Ecto neural progenitor cell (in vitro differentiated cells): ENCODE measurements around the gene DLK1.

Experiments used
- DNase-seq: peaks from one replicate; pipeline ENCODE4 v3.0.0-alpha.2; 2018; ENCODE audit warnings: low spot score

The DLK1 gene

DNA sequence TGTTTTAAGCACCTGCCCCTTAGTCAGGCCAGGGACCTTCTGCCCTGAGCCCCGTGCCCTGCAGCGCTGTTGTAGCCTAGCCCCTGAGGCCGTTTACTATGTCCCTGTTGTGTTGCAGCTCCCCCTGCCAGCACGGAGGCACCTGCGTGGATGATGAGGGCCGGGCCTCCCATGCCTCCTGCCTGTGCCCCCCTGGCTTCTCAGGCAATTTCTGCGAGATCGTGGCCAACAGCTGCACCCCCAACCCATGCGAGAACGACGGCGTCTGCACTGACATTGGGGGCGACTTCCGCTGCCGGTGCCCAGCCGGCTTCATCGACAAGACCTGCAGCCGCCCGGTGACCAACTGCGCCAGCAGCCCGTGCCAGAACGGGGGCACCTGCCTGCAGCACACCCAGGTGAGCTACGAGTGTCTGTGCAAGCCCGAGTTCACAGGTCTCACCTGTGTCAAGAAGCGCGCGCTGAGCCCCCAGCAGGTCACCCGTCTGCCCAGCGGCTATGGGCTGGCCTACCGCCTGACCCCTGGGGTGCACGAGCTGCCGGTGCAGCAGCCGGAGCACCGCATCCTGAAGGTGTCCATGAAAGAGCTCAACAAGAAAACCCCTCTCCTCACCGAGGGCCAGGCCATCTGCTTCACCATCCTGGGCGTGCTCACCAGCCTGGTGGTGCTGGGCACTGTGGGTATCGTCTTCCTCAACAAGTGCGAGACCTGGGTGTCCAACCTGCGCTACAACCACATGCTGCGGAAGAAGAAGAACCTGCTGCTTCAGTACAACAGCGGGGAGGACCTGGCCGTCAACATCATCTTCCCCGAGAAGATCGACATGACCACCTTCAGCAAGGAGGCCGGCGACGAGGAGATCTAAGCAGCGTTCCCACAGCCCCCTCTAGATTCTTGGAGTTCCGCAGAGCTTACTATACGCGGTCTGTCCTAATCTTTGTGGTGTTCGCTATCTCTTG lies 7.6 kb downstream of the DLK1 start:
- peak; percentile 42 for DNase-seq

DNA sequence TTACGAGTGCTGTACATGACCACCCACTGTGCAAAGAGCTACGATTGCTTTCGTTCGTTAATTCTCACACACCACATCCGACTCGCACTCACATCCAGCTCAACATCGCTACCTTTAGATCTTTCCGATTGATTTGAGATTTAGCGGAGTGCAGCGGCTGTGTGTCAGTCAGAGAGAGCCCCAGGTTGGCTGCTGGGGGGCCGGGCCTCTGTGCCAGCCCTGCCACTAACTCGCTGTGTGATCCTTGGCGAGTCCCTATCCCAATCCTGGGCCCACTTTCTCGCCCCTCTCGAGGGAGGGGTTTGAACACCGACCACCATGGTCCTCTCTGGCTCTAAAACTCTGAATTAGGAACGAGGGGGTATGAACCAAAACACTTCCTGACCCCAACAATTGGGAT lies 8.6 kb downstream of the DLK1 start:
- peak; percentile 37 for DNase-seq

DNA sequence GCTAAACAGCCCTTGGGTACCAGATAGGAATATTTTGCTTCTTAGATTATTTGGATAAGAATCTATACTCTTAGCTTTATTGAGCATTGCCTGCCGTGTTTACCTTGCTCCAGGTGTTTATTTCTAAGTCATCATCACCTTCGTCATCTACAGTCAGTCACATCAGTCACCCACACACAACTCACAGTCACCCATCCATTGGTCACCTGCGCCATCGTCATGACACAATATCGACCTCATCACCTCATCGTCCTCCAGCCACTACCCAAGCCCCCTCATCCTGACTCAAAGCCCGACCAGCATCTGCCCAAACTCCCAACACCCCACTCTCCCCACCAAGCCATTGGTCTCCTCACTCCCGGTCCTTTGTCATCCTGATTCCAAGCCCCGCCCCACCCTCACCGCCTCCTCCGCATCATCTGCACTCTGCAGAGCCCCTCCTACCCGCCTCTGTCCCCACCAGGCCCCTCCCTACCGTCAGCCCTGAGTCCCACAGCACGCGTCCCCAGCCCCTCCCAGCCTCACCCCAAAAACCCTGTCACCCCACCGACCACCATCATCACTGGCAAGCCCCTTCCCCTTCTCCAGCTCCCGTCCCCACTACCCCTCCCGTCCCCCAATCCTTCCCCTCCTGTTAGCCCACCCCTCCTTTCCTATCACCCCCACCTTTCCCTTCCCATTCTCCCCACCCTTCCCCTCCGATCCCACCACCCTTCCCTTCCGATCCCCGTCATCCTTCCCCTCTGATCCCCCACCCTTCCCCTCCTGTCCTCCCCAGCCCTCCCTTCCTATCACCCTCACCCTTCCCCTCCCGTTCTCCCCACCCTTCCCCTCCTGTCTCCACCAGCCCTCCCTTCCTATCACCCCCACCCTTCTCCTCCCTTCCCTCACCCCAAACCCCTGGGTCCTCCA lies 9.8 kb downstream of the DLK1 start:
- DNase-seq, result peak; percentile 44

DNA sequence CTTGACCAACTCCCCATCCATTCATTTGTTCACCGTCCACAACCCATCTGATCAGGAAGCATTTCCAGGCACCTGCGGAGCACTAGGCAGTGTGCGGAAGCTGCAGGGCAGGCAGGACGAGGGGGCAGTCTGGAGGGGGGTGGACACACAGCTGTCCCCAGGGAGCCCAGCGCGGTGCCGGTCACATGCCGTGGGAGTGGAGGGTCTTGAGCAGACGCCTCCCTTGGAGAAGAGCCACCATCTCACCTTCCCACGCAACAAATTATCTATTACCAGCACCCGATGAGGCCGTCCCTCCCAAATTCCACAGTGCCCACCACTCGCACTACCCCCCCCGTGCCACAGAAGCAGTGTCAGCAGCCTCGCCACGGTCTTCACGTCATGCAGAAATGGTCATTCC lies 10.8 kb downstream of the DLK1 start:
- peak; percentile 41 for DNase-seq

DNA sequence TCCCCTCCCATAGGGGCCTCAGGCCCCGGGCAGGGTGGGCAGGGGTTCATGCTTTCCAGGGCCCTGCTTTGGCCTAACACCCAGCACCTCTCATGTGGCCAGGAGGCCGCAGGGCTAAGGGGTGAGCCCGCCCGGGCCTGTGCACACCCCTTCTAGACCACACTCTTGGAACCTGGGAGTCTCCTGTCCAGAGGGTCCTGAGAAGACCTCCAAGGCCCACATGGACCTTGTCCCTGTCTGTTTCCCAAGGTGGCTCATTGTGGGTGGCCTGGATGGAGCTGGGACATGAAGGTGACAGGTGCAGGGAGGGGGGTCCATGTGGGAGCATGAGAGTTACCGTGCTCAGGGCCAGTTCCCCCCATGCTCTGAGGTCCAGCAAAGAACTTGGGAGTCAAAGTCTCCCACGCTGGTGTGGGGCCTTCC lies 11.6 kb downstream of the DLK1 start:
- DNase-seq, result no peak

DNA sequence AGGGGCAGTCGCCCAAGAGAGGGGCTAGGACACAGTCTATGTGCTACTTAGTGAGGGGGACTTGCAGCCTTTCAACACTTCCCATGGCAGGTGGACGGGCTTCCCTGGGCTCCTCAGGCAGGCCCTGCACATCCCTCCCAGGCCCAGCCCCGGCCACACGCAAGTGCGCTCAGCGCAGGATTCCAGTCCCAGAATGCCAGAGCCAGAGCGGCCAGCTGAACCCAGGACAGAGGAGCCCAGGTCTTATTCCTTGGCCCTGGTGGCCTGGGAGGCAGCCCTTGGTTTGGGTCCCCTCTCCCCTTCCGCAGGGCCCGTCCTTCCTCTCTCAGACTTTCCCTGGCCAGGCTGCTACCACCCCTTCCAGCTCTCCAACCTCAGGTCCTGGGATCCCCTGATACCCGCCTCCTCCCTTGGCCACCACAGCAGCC lies 12.0 kb downstream of the DLK1 start:
- DNase-seq, result peak; percentile 45

DNA sequence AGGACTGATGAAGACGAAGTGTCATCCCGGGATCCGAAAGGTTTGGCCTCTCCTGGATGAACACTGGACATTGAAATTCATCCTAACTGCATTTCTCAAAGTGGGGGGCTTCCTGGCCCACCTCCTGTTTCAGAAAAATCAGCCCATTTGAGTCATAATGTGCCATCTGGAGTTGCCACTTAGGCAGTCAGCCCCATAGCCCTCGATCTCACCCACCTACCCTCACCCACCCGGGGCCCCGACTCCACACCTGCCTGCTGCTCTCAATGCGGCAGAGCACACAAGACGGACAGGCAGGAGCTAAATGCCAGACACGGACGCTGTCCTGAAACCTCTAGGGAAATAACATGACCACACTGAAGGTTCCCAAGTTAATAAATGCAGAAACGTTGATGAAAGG lies 12.6 kb downstream of the DLK1 start:
- no peak for DNase-seq

DNA sequence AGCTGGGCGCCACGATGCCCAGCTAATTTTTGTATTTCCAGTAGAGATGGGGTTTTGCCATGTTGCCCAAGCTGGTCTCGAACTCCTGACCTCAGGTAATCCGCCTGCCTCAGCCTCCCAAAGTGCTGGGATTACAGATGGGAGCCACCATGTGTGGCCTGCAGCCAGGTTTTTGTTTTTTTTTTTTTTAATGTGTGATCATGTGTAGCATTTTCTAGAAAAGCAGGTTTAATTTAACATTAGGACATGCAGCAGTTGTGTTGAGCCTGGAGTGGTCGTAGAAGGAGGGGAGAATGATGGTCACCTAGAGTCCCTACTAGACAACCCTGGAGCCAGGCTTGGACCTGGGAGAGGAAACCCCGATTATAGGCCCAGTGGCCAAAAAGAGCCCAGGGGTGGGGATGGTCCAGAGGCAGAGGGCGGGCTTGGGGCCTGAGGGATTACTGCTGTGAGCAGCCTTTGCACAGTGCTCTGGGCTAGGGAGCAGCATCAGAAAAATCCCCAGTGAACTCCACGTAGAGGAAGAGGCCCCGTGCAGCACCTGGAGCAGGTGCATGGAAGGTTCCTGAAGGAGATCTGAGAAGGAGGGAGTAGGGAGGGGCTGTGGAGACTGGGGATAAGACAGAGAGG lies 13.6 kb downstream of the DLK1 start:
- DNase-seq, result peak; percentile 34

DNA sequence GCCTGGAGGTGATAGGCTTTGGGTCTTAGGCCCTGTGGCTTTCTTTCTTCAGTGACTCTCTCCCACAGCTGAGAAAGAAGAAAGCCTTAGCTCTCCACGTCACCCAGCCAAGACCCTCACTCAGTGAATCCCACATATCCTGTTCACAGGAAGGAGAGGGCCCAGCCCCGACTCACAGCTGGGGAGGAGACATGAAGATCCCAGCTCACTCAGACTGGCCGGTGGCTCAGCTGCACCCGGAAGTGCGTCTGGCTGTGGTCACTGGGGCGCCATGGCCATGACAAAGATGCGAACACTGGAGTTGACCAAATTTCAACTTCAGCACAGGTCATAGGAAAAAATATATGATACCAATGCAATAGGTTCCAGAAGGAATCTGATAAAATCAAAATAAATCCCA lies 14.2 kb downstream of the DLK1 start:
- peak; percentile 35 for DNase-seq

DNA sequence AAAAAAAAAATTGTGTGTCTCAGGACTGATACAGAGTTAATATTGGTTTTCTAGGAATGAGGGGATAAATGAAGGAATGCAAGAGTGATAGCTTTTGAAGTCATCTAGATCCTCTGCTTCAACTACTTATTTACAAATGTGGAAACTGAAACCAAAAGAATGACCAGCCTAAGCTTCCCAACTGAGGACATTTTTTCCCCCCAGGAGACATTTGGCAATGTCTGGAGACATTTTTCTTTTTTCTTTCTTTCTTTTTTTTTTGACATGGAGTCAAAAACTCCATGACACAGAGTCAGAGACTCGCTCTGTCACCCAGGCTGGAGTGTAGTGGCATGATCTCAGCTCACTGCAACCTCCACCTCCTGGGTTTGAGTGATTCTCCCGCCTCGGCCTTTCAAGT lies 15.3 kb downstream of the DLK1 start:
- DNase-seq, result no peak

DNA sequence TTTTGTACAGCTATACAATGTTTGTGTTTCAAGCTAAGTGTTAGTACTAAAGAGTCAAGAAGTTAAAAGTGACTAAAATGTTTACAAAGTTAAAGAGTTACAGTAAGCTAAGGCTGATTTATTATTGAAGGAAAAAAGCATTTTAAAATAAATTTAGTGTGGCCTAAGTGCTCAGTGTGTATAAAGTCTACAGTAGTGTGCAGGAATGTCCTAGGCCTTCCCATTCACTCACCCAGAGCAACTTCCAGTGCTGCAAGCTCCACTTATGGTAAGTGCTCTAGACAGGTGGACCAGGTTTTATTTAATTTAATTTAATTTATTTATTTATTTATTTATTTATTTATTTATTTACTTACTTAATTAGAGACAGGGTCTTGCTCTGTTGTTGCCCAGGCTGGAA lies 19.6 kb downstream of the DLK1 start:
- DNase-seq, result no peak

DNA sequence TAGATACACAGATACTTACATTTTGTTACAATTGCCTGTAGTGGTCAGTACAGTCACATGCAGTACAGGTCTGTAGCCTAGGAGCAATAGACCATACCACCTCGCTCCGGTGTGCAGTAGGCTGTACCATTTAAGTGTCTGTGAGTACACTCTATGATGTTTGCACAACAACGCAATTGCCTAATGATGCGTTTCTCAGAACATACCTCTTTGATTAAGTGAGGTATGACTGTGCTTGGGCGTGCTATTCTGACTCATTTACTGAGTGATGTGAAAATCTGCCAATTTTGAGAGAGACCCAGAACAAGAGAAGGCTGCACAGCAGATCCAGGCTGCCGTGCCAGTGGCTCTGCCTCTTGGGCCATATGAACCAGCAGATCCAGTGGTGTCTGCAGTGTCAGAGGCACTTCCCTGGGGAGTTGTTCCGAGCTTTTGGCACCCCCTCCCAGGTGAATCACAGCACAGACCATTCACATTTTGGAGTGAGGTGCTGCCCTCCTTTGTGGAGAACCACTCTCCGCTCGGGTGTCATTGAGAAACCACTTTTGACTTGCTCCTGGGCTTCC lies 20.4 kb downstream of the DLK1 start:
- DNase-seq, result peak; percentile 14

DNA sequence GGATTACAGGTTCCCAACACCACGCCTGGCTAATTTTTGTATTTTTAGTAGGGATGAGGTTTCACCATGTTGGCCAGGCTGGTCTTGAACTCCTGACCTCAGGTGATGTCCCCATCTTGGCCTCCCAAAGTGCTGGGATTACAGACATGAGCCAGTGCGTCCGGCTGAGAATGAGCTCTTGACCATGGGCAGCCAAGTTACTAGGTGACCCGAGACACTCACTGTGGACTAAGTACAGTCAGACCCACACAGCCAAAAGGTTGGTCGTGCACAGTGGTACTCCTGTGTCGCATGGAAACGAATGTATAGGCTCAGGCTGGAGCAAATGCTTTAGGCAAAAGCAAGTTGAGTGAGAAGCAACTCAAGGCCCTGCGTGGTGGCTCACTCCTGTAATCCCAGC lies 21.0 kb downstream of the DLK1 start:
- DNase-seq, result peak; percentile 29

DNA sequence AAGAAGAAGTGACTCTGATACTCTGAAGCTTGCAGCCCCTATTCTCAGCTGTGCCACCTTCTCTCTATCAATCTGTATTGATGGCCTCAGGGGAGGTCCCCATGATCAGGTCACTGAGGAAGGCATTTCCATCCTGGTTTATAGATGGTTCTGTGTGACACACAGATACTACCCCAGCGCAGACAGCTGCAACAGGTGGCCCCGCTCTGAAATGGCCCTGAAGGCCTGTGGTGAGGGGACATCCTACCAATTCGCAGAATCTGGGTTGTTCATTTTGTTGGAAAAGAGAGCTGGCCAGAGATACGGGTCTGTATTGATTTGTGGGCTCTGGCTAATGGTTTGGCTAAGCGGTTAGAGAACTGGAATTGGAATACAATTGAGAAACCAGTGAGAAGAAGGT lies 21.7 kb downstream of the DLK1 start:
- peak; percentile 11 for DNase-seq

DNA sequence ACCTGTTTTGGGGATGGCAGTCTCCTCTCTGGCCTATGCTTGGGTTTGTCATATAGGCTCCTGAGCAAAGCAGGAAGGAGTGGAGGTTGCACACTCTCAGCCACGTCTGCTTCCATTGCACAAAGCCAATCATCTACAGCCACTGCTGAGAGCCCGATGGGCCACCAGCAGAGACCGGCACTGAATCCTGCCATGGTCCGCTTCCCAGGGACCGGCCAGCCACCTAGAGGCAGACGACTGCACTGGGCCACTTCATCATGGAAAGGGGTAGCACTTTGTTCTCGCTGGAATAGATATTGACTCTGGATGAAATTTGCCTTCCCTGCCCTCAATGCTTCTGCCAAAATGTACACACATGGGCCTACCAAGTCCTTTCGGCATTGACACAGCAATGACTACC lies 22.3 kb downstream of the DLK1 start:
- peak; percentile 47 for DNase-seq

DNA sequence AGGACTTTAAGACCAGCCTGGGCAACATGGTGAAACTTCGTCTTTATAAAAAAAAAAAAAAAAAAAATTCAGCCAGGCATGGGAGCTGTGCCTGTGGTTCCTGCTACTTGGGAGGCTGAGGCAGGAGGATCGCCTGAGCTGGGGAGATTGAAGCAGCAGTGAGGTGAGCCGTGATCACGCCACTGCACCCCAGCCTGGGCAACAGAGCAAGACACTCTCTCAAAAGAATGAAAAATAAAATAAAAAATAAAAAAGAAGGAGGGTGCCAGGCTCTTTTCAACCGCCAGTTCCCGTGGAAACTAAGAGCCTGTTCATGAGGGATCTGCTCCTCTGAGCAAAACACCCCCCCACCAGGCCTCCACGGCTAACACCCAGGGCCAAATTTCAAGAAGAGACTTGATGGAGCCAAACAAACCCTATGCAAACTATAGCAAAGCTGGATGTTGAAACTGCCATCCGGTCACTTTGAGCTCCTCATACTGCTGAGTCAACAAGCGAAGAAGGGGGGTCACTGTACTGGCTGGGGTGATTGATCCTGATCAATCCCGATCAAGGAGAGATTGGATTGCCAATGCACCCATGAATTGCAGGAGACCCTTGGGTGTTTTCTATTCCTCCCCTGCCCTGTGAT lies 23.4 kb downstream of the DLK1 start:
- DNase-seq, result peak; percentile 35

DNA sequence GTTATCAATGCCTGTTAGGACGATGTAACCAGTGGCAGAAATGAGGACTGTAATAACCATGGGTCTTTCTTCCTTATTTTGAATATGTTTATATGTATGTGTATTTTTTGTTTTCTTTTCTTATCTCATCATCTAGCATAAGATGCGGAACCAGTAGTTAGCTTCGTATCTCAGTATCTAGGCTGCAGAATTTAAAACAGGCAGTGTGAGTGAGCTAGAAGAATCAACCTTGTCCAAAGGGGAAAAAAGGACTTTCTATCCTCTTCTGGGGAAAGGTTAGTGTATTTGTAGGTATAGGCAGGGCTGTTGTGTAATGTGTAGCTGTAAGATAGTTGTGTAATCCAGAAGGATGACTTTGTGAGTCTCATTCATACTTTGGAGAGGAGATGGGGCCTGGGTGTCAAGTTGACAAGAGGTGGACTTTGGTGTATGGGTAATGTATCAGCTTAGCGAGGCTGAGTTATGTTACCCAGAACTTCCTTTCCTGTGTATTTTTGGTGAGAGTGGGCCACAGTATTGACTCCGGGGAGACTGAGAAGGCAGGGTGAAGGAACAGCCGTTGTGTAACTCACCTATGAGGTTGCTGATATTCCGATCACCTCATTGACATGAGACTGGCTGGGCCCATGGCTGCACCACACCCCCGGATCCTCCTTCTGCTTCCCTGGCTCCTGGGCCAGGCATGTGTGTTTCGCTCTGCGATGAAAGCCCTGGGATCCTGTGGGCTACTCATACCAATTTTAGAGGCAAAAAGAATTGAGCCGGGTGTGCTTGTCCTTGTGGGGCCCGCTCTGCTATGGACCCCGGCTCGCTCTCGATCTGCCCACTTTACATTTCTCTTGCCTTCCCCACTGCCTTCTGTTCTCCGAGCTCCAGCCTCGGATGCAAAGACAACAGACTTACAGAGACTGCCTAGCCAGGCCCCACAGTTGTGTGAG lies 24.3 kb downstream of the DLK1 start:
- DNase-seq, result peak; percentile 39

DNA sequence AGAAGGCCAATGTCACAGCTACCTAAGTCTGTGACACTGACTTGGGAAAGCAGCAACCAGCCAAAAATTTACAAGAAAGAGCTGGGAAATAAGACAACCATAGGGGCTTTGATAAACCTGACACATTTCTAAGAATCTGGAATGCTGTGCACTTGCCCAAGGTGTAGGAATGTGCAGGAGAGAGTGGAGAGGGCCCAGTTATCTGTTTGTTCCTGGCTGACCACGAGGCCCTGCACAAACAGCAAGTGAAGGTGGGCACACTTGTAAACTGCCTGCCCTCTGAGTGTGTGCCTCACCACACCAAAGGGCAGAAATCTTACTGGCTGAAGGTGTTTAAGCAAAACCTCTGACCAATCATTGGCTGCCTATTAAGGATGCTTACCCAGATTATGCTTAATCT lies 27.3 kb downstream of the DLK1 start:
- peak; percentile 24 for DNase-seq

DNA sequence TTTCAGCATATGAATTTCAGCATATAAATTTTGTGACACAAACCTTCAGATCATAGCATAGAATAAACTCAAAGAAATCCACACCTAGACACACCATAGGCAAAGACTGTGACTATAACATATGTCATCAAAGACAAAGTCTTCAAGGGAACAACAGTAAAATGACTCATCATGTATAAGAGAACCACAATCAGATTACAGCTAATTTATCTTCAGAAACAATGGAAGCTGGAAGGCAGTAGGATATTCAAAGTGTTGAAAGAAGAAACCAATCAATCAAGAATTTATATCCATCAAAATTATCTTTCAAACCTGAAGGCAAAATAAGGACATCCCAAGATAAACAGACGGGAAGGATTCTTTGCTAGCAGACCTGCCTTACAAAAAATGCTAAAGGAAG lies 29.0 kb downstream of the DLK1 start:
- no peak for DNase-seq

DNA sequence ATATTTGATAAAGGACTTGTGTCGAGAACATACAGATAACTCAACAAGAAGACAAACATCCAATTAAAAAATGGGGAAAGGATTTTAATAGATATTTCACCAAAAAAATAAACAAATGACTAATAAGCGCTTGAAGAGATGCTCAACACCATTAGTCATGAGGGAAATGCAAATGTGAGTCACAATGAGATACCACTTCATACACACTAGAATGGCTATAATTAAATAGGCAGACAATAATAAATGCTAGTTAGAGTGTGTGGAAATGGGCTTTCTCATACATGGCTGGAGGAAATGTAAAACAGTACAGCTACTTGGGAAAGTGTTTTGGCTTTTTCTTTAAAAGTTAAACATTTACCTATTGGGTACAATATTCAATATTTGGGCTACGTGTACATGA lies 34.8 kb downstream of the DLK1 start:
- DNase-seq, result no peak
